ENCODE results near the gene DNAJB6.

- TF ChIP-seq POLR2A (IDR thresholded peaks at IDR 0.05; ENCODE audit: low read depth, low read length) (no peak), POLR2AphosphoS5 (IDR thresholded peaks at IDR 0.05; ENCODE audit: low read depth, low read length) (no peak), TAF1 (IDR thresholded peaks at IDR 0.05; ENCODE audit: low read depth, low read length) (no peak), PAX5 (IDR thresholded peaks at IDR 0.05; ENCODE audit: insufficient read depth, low read length, severe bottlenecking) (no peak), SPI1 (IDR thresholded peaks at IDR 0.05; ENCODE audit: low read depth, low read length) (no peak), POU2F2 (IDR thresholded peaks at IDR 0.05; ENCODE audit: low read depth, low read length) (no peak)
Measured at GRCh38 chr7:157425761-157426160, 89.0 kb downstream of the DNAJB6 start.
